Tibial nerve (tissue), 3 donors: ENCODE results near the gene KLHL18.

Experiments
- POLR2A ChIP-seq, 2 donors: fragments of 450-650 bp; IDR thresholded peaks; one replicate each; pipeline ENCODE4 v1.6.1; 2017; ENCODE audit warnings: antibody characterized with exemption in 2 of 2, mild to moderate bottlenecking in 2 of 2, moderate library complexity in 2 of 2
- TF ChIP-seq, protein P1 (sequence below), 5 experiments: fragments of 200-600 bp in 3 of 5; fragments of 450-650 bp in 2 of 5; sonication (generic) in 3 of 5; IDR thresholded peaks; one replicate each; pipeline ENCODE4 v1.5.1; 2016 to 2019; ENCODE audit warnings: antibody characterized with exemption in 5 of 5, mild to moderate bottlenecking in 3 of 5, moderate library complexity in 2 of 5

GRCh38 chr3:47288966-47289910, 6.5 kb downstream of the KLHL18 start:
- TF ChIP-seq, protein P1, sequence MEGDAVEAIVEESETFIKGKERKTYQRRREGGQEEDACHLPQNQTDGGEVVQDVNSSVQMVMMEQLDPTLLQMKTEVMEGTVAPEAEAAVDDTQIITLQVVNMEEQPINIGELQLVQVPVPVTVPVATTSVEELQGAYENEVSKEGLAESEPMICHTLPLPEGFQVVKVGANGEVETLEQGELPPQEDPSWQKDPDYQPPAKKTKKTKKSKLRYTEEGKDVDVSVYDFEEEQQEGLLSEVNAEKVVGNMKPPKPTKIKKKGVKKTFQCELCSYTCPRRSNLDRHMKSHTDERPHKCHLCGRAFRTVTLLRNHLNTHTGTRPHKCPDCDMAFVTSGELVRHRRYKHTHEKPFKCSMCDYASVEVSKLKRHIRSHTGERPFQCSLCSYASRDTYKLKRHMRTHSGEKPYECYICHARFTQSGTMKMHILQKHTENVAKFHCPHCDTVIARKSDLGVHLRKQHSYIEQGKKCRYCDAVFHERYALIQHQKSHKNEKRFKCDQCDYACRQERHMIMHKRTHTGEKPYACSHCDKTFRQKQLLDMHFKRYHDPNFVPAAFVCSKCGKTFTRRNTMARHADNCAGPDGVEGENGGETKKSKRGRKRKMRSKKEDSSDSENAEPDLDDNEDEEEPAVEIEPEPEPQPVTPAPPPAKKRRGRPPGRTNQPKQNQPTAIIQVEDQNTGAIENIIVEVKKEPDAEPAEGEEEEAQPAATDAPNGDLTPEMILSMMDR (IDR thresholded peaks at IDR 0.05) = no peak
- TF ChIP-seq POLR2A (IDR thresholded peaks at IDR 0.05) = no peak
